ENCODE data around the gene EIF4G1. TPM values are rescaled to one million over a fixed set of nuclear protein-coding genes. Genes with fewer than 3 reads are reported as not detected.
A peak's percentile ranks its signal among the peaks of the same experiment; 100 is the strongest.

Gene EIF4G1
- total RNA-seq, 1 experiment from 2014 or later = 532 TPM

- no peak overlapping the region for H2BK120ac ChIP-seq (ENCODE audit: low read depth, low read length, poor library complexity, severe bottlenecking)
- H3K14ac ChIP-seq (ENCODE audit: insufficient read depth, low read length) = no peak overlapping the region
- no peak overlapping the region for H2AFZ ChIP-seq (ENCODE audit: low read length)
- H2BK12ac ChIP-seq (ENCODE audit: insufficient read length, low read depth, low read length) = no peak overlapping the region
- H3K23ac ChIP-seq (ENCODE audit: insufficient read length, low read depth, low read length) = no peak overlapping the region
- no CpG with 5 or more reads among the region's 15 CpGs for WGBS (ENCODE audit: extremely low coverage, insufficient read length, low lambda C conversion rate)
- H3K27me3 ChIP-seq (ENCODE audit: insufficient read depth, low read length) = no peaks in the 10 kb centered on the region
- H3K79me2 ChIP-seq (ENCODE audit: insufficient read depth, low read length) = no peaks in the 10 kb centered on the region
- H4K8ac ChIP-seq (replicated peaks; ENCODE audit: insufficient read length, low read depth, low read length) = no peak overlapping the region
- TF ChIP-seq CTCF (conservative IDR thresholded peaks at IDR 0.05) = no peak
- no peak overlapping the region for H3K9ac ChIP-seq (ENCODE audit: extremely low read depth, insufficient read length, low read length)
- no peak overlapping the region for H4K91ac ChIP-seq (ENCODE audit: insufficient read length, low read depth, low read length)
- H3K27me3 Mint-ChIP-seq (ENCODE audit: low read depth) = no peaks in the 10 kb centered on the region; the same call in 1 of the 2 replicates
- H3K23me2 ChIP-seq (ENCODE audit: insufficient read length, low read depth, low read length, poor library complexity, severe bottlenecking) = no peaks in the 10 kb centered on the region
- H3K4me1 Mint-ChIP-seq = peaks cover 7 to 16% of the 10 kb centered on the region in 2 experiments
- no peak overlapping the region; a peak in 1 of 5 replicates for H3K4me3 Mint-ChIP-seq
- 0 out of 7 replicates have a peak overlapping the region, but pooled peaks of 1 of the 3 experiments have one; percentile 44 for H3K27ac Mint-ChIP-seq
- no peak overlapping the region for H2BK20ac ChIP-seq (ENCODE audit: low read depth, low read length, poor library complexity, severe bottlenecking)
- no peak overlapping the region for H2BK5ac ChIP-seq (ENCODE audit: insufficient read length, low read length)
- no peak overlapping the region for H3K27ac ChIP-seq (ENCODE audit: insufficient read length, low read depth, low read length)
- no peaks in the 10 kb centered on the region; a peak in 1 of 5 replicates for H3K9me3 Mint-ChIP-seq
- H3K4me1 ChIP-seq (ENCODE audit: insufficient read depth, low read length) = no peaks in the 10 kb centered on the region
- H3K56ac ChIP-seq (ENCODE audit: insufficient read length, low read depth, low read length) = no peak overlapping the region
- no peak overlapping the region for H2AK5ac ChIP-seq (ENCODE audit: insufficient read length, low read length)
- no peak for DNase-seq
- no peaks in the 10 kb centered on the region for H3K9me3 ChIP-seq (ENCODE audit: control insufficient read depth, low read depth, low read length)
- no peaks in the 10 kb centered on the region for H3K79me1 ChIP-seq (ENCODE audit: insufficient read depth, low read depth, low read length, poor library complexity, severe bottlenecking)
- no peak overlapping the region for H2BK15ac ChIP-seq (ENCODE audit: low read depth, low read length)
- no peak overlapping the region for H3K4ac ChIP-seq (ENCODE audit: low read depth, low read length)
- H4K5ac ChIP-seq (ENCODE audit: insufficient read length, low read depth, low read length) = no peak overlapping the region
- no peak overlapping the region for H3T11ph ChIP-seq (ENCODE audit: low read length)
- no peak overlapping the region for H3K18ac ChIP-seq (ENCODE audit: insufficient read length, low read depth, low read length)
- peaks cover 15 to 47% (median 42%) of the 10 kb centered on the region in 3 experiments; a peak in 6 of 7 replicates for H3K36me3 Mint-ChIP-seq (ENCODE audit: insufficient read depth in 1 of 3, low read depth in 3 of 3)
- H3K4me2 ChIP-seq (ENCODE audit: insufficient read depth, insufficient read length, low read length) = no peak overlapping the region
- H4K20me1 ChIP-seq (ENCODE audit: control insufficient read depth, insufficient read depth, insufficient read length) = no peaks in the 10 kb centered on the region
These were observed 37.9 kb downstream of the EIF4G1 start for GRCh38 chr3:184352149-184352785.
